ENCODE results near the gene GALNT6.

GRCh38 chr12:51388846-51389245 lies 2.4 kb downstream of the GALNT6 start:
- TF ChIP-seq KDM4B (IDR thresholded peaks at IDR 0.05; ENCODE audit: borderline replicate concordance in 2 of 2, low read depth in 1 of 2): no peak
- TF ChIP-seq ELF1 (tag; IDR thresholded peaks at IDR 0.05): no peak
- TF ChIP-seq GABPA (tag; conservative IDR thresholded peaks at IDR 0.05; ENCODE audit: low read depth): no peak
- no peak for TF ChIP-seq ERF (CRISPR knock-in tag; IDR thresholded peaks at IDR 0.05)
- TF ChIP-seq REST (IDR thresholded peaks at IDR 0.05; ENCODE audit: borderline replicate concordance): no peak
- no peak for TF ChIP-seq REST (CRISPR knock-in tag; IDR thresholded peaks at IDR 0.05; ENCODE audit: low read depth)
- no peak for TF ChIP-seq CTCF (IDR thresholded peaks at IDR 0.05 in 2 of 3, conservative IDR thresholded peaks at IDR 0.05 in 1 of 3; ENCODE audit: insufficient read depth in 2 of 3, low read depth in 1 of 3, low read length in 3 of 3)
- no peak for TF ChIP-seq ZNF165 (CRISPR knock-in tag; IDR thresholded peaks at IDR 0.05; ENCODE audit: borderline replicate concordance)
- TF ChIP-seq EHMT2 (IDR thresholded peaks at IDR 0.05): no peak
- TF ChIP-seq ETV1 (tag; conservative IDR thresholded peaks at IDR 0.05; ENCODE audit: low read depth): no peak
- no peak for TF ChIP-seq SMC3 (conservative IDR thresholded peaks at IDR 0.05; ENCODE audit: insufficient read depth, low read depth, low read length)
- TF ChIP-seq NR3C1 (CRISPR knock-in tag; IDR thresholded peaks at IDR 0.05): no peak
- TF ChIP-seq POLR2AphosphoS5 (IDR thresholded peaks at IDR 0.05; ENCODE audit: control insufficient read depth, insufficient read depth, low read depth, low read length): no peak
- TF ChIP-seq MTA2 (IDR thresholded peaks at IDR 0.05; ENCODE audit: low read depth): no peak
